ENCODE data around the gene LRP2BP.

LRP2BP gene

GRCh38 chr4:185395238-185395955, at the start of gene LRP2BP:
Gene LRP2BP (minus strand): TSS chr4:185395924. CDS start chr4:185378186, 17,738 bp downstream.
- peak; percentile 72 for DNase-seq (ENCODE audit: low read depth, low spot score)

GRCh38 chr4:185445209-185445608, 49.5 kb upstream of the LRP2BP start:
- no peak for DNase-seq (ENCODE audit: low read depth, low spot score)

GRCh38 chr4:185441479-185441878, 45.8 kb upstream of the LRP2BP start:
- no peak for DNase-seq (ENCODE audit: low read depth, low spot score)

- DNase-seq (ENCODE audit: low read depth, low spot score), result no peak
Measured at GRCh38 chr4:185437809-185438208, 42.1 kb upstream of the LRP2BP start.

- DNase-seq (ENCODE audit: low read depth, low spot score), result no peak
Measured at GRCh38 chr4:185435466-185435865, 39.7 kb upstream of the LRP2BP start.

- DNase-seq (ENCODE audit: low read depth, low spot score), result no peak
Measured at GRCh38 chr4:185429660-185430059, 33.9 kb upstream of the LRP2BP start.

- no peak for DNase-seq (ENCODE audit: low read depth, low spot score)
Measured at GRCh38 chr4:185426960-185427688, 31.4 kb upstream of the LRP2BP start.

- peak; percentile 72 for DNase-seq (ENCODE audit: low read depth, low spot score)
Measured at GRCh38 chr4:185425647-185426352, 30.1 kb upstream of the LRP2BP start, which contains the start of gene UFSP2. Gene UFSP2 (minus strand): TSS chr4:185425964. CDS start chr4:185425868, 96 bp downstream.

GRCh38 chr4:185424905-185425646, 29.4 kb upstream of the LRP2BP start:
- DNase-seq (ENCODE audit: low read depth, low spot score), result no peak

GRCh38 chr4:185421366-185422124, 25.8 kb upstream of the LRP2BP start:
- no peak for DNase-seq (ENCODE audit: low read depth, low spot score)

GRCh38 chr4:185416955-185417354, 21.2 kb upstream of the LRP2BP start:
- DNase-seq (ENCODE audit: low read depth, low spot score), result no peak

- DNase-seq (ENCODE audit: low read depth, low spot score), result no peak
Measured at GRCh38 chr4:185412412-185412811, 16.7 kb upstream of the LRP2BP start.

- DNase-seq (ENCODE audit: low read depth, low spot score), result no peak
Measured at GRCh38 chr4:185411849-185412248, 16.1 kb upstream of the LRP2BP start.

- no peak for DNase-seq (ENCODE audit: low read depth, low spot score)
Measured at GRCh38 chr4:185408432-185408831, 12.7 kb upstream of the LRP2BP start.

- no peak for DNase-seq (ENCODE audit: low read depth, low spot score)
Measured at GRCh38 chr4:185405296-185405999, 9.7 kb upstream of the LRP2BP start.

GRCh38 chr4:185404031-185404430, 8.3 kb upstream of the LRP2BP start:
- no peak for DNase-seq (ENCODE audit: low read depth, low spot score)

- DNase-seq (ENCODE audit: low read depth, low spot score), result no peak
Measured at GRCh38 chr4:185399466-185399865, 3.7 kb upstream of the LRP2BP start.

GRCh38 chr4:185398618-185399017, 2.9 kb upstream of the LRP2BP start:
- DNase-seq (ENCODE audit: low read depth, low spot score), result no peak

- peak; percentile 20 for DNase-seq (ENCODE audit: low read depth, low spot score)
Measured at GRCh38 chr4:185396724-185397385, 1.1 kb upstream of the LRP2BP start, which contains the start of gene ANKRD37. Gene ANKRD37 (plus strand): TSS chr4:185396841. CDS start chr4:185396924, 83 bp downstream.
